Neutrophil (primary cell): ENCODE measurements around the gene APBB1.
A peak's percentile ranks its signal among the peaks of the same experiment; 100 is the strongest.

Source experiments
- H3K27ac ChIP-seq: fragments of 200-600 bp; sonication (generic); 2 replicates; pipeline ENCODE4 v1.5.1; 2016; ENCODE audit warnings: mild to moderate bottlenecking, moderate library complexity
- H3K27me3 ChIP-seq: fragments of 200-600 bp; sonication (generic); 2 replicates; pipeline ENCODE4 v1.6.0; 2016; ENCODE audit warnings: mild to moderate bottlenecking
- H3K36me3 ChIP-seq: fragments of 200-600 bp; sonication (generic); 2 replicates; pipeline ENCODE4 v1.5.1; 2017
- H3K4me1 ChIP-seq, 2 experiments: fragments of 200-600 bp in 1 of 2; sonication (generic) in 1 of 2; 1 replicate in 1 of 2; 2 replicates in 1 of 2; pipeline versions ENCODE4 v1.5.1 to v1.6.1; 2013 to 2016; ENCODE audit warnings: low read depth in 1 of 2, low read length in 1 of 2, mild to moderate bottlenecking in 1 of 2, moderate library complexity in 1 of 2; ENCODE audit not compliant: control insufficient read depth in 1 of 2, insufficient read depth in 1 of 2
- H3K4me3 ChIP-seq, 2 experiments: fragments of 200-600 bp in 1 of 2; sonication (generic) in 1 of 2; 1 replicate in 1 of 2; 2 replicates in 1 of 2; pipeline ENCODE4 v1.5.1; 2013 to 2016; ENCODE audit warnings: low read depth in 1 of 2, low read length in 1 of 2, mild to moderate bottlenecking in 1 of 2, moderate library complexity in 1 of 2
- H3K9me3 ChIP-seq: fragments of 200-600 bp; sonication (generic); 2 replicates; pipeline ENCODE4 v1.5.1; 2016
- CTCF ChIP-seq: fragments of 200-600 bp; sonication (generic); IDR thresholded peaks from 2 replicates; pipeline ENCODE4 v1.5.1; 2016; ENCODE audit warnings: antibody characterized with exemption

The APBB1 gene

GRCh38 chr11:6419009-6419631, at the start of gene APBB1:
Gene APBB1 (minus strand): TSS chr11:6419094. CDS start chr11:6411347, 7,747 bp downstream.
- Histone ChIP-seq H3K9me3 (no peaks in the 10 kb centered on the region), H3K27me3 (peaks cover 90% of the 10 kb centered on the region), H3K36me3 (no peaks in the 10 kb centered on the region), H3K27ac (no peak within 1 kb of the TSS), H3K4me1 (peaks cover 6 to 27% of the 10 kb centered on the region in 2 experiments), H3K4me3 (peak within 1 kb of the TSS; percentile 46 to 65)
- no peak for TF ChIP-seq CTCF

GRCh38 chr11:6459099-6459450, 40.2 kb upstream of the APBB1 start:
- no peak for TF ChIP-seq CTCF
- no peaks in the 10 kb centered on the region for H3K27me3 ChIP-seq
- no peak overlapping the region for H3K4me3 ChIP-seq
- H3K36me3 ChIP-seq: peaks cover 19% of the 10 kb centered on the region
- H3K4me1 ChIP-seq: no peaks in the 10 kb centered on the region
- H3K9me3 ChIP-seq: no peaks in the 10 kb centered on the region
- no peak overlapping the region for H3K27ac ChIP-seq

- Histone ChIP-seq H3K4me1 (no peaks in the 10 kb centered on the region), H3K4me3 (no peak overlapping the region), H3K9me3 (no peaks in the 10 kb centered on the region), H3K36me3 (peaks cover 19% of the 10 kb centered on the region), H3K27ac (no peak overlapping the region), H3K27me3 (no peaks in the 10 kb centered on the region)
- no peak for TF ChIP-seq CTCF
Observed at GRCh38 chr11:6458352-6459098, 39.6 kb upstream of the APBB1 start.

- peaks cover 19% of the 10 kb centered on the region for H3K36me3 ChIP-seq
- H3K9me3 ChIP-seq: no peaks in the 10 kb centered on the region
- H3K27ac ChIP-seq: no peak overlapping the region
- H3K27me3 ChIP-seq: no peaks in the 10 kb centered on the region
- TF ChIP-seq CTCF: no peak
- H3K4me3 ChIP-seq: no peak overlapping the region
- no peaks in the 10 kb centered on the region for H3K4me1 ChIP-seq
Observed at GRCh38 chr11:6457581-6458320, 38.9 kb upstream of the APBB1 start.

- no peaks in the 10 kb centered on the region for H3K9me3 ChIP-seq
- H3K27ac ChIP-seq: no peak overlapping the region
- H3K4me1 ChIP-seq: no peaks in the 10 kb centered on the region
- no peak overlapping the region for H3K4me3 ChIP-seq
- peaks cover 19% of the 10 kb centered on the region for H3K36me3 ChIP-seq
- TF ChIP-seq CTCF: no peak
- no peaks in the 10 kb centered on the region for H3K27me3 ChIP-seq
Observed at GRCh38 chr11:6456361-6457073, 37.6 kb upstream of the APBB1 start.
